Gastroesophageal sphincter (tissue), 4 donors: ENCODE measurements around the gene DPYD. TPM values are rescaled to one million over a fixed set of nuclear protein-coding genes. Genes with fewer than 3 reads are reported as not detected.

Source experiments
- ATAC-seq: fragments of 150-250 bp; one replicate; pipeline ENCODE4 v1.9.1; 2016; ENCODE audit warnings: mild to moderate bottlenecking, moderate library complexity
- H3K27ac ChIP-seq, 4 donors: fragments of 200-600 bp; sonication (generic) in 3 of 4; 1 replicate in 3 of 4; 2 replicates in 1 of 4; pipeline ENCODE4 v1.5.1; 2016 to 2019
- H3K27me3 ChIP-seq: fragments of 200-600 bp; sonication (generic); one replicate; pipeline ENCODE4 v1.5.1; 2019
- H3K36me3 ChIP-seq, 2 donors: fragments of 200-600 bp; sonication (generic); one replicate each; pipeline ENCODE4 v1.5.1; 2019; ENCODE audit warnings: control low read depth in 1 of 2
- H3K4me1 ChIP-seq, 3 donors: fragments of 200-600 bp; sonication (generic); 1 replicate in 2 of 3; 2 replicates in 1 of 3; pipeline ENCODE4 v1.5.1; 2016 to 2019; ENCODE audit warnings: control low read depth in 2 of 3
- H3K4me3 ChIP-seq, 2 donors: fragments of 200-600 bp; sonication (generic); one replicate each; pipeline ENCODE4 v1.5.1; 2019; ENCODE audit warnings: mild to moderate bottlenecking in 1 of 2, moderate library complexity in 1 of 2
- H3K9me3 ChIP-seq, 3 donors: fragments of 200-600 bp; sonication (generic); one replicate each; pipeline ENCODE4 v1.5.1; 2017 to 2019; ENCODE audit warnings: control low read depth in 2 of 3
- CTCF ChIP-seq, 4 experiments: fragments of 200-600 bp in 2 of 4; fragments of 450-650 bp in 2 of 4; sonication (generic) in 1 of 4; IDR thresholded peaks; one replicate each; pipeline ENCODE4 v1.5.1; 2017 to 2019; ENCODE audit warnings: antibody characterized with exemption in 4 of 4, mild to moderate bottlenecking in 2 of 4, moderate library complexity in 2 of 4
- EP300 ChIP-seq: sonication (generic); formaldehyde crosslinking; IDR thresholded peaks from one replicate; pipeline ENCODE4 v1.6.1; 2017; ENCODE audit warnings: antibody characterized with exemption, mild to moderate bottlenecking
- POLR2A ChIP-seq, 2 donors: fragments of 450-650 bp; IDR thresholded peaks; one replicate each; pipeline ENCODE4 v1.6.1; 2017; ENCODE audit warnings: antibody characterized with exemption in 2 of 2, mild to moderate bottlenecking in 2 of 2, moderate library complexity in 1 of 2
- POLR2AphosphoS5 ChIP-seq: sonication (generic); formaldehyde crosslinking; IDR thresholded peaks from one replicate; pipeline ENCODE4 v1.6.1; 2017; ENCODE audit warnings: antibody characterized with exemption
- WGBS, 2 donors: methylation state at CpG; one replicate each; pipeline ENCODE4 v1.1.5; 2018; ENCODE audit warnings: low coverage in 1 of 2; 5-methylcytosine and 5-hydroxymethylcytosine counted together
- total RNA-seq, 4 donors: library from RNA; depleted of rRNA; stranded (reverse); fragments of >200 nt; gene quantifications; one replicate each; pipeline ENCODE4 v1.1.0, GENCODE V29; 2016

Gene DPYD
- total RNA-seq, 4 donors from 2014 or later = 31.2 to 53.0 (median 43.2) TPM

GRCh38 chr1:97412166-97412565 lies 508.7 kb downstream of the DPYD start:
- Histone ChIP-seq H3K36me3 (no peaks in the 10 kb centered on the region), H3K27ac (no peak overlapping the region), H3K4me3 (no peak overlapping the region), H3K9me3 (no peaks in the 10 kb centered on the region), H3K4me1 (no peaks in the 10 kb centered on the region), H3K27me3 (no peaks in the 10 kb centered on the region)
- no peak for TF ChIP-seq POLR2AphosphoS5
- no peak for TF ChIP-seq CTCF (IDR thresholded peaks at IDR 0.05)
- no peak for TF ChIP-seq EP300
- TF ChIP-seq POLR2A (IDR thresholded peaks at IDR 0.05) = no peak
- WGBS, 2 donors = 74 to 80% methylated on average over 4 of the region's 4 CpGs
- ATAC-seq = no peak

GRCh38 chr1:97396463-97396862 lies 524.4 kb downstream of the DPYD start:
- Histone ChIP-seq H3K27ac (no peak overlapping the region), H3K27me3 (no peaks in the 10 kb centered on the region), H3K4me3 (no peak overlapping the region), H3K4me1 (no peaks in the 10 kb centered on the region), H3K9me3 (no peaks in the 10 kb centered on the region), H3K36me3 (no peaks in the 10 kb centered on the region)
- ATAC-seq = no peak
- 84 to 93% methylated on average over 2 to 3 of the region's 3 CpGs for WGBS, 2 donors
- TF ChIP-seq EP300 = no peak
- no peak for TF ChIP-seq POLR2AphosphoS5
- TF ChIP-seq CTCF (IDR thresholded peaks at IDR 0.05) = no peak
- TF ChIP-seq POLR2A (IDR thresholded peaks at IDR 0.05) = no peak

DNA sequence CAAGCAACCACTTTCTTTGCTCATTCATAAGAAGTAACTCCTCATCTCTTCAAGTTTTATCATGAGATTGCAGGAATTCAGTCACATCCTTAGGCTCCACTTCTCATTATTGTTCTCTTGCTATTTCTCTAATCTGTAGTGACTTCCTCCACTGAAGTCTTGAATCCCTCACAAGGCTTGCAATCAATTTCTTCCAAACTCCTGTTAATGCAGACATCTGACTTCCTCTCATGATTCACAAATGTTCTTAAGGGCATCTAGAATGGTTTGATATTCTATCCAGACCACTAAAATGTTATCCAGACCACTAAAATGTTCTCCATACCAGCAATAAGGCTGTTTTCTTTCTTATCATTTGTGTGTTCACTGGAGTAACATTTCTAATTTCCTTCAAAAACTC lies 528.1 kb downstream of the DPYD start:
- no peak overlapping the region for H3K27ac ChIP-seq
- H3K36me3 ChIP-seq = no peaks in the 10 kb centered on the region
- no peaks in the 10 kb centered on the region for H3K4me1 ChIP-seq
- no peak for ATAC-seq
- TF ChIP-seq CTCF (IDR thresholded peaks at IDR 0.05) = no peak
- TF ChIP-seq POLR2AphosphoS5 = no peak
- TF ChIP-seq EP300 = no peak
- TF ChIP-seq POLR2A (IDR thresholded peaks at IDR 0.05) = no peak
- H3K9me3 ChIP-seq = no peaks in the 10 kb centered on the region
- H3K27me3 ChIP-seq = no peaks in the 10 kb centered on the region
- no peak overlapping the region for H3K4me3 ChIP-seq

- WGBS, 2 donors = 86 to 91% methylated on average over 1 to 2 of the region's 2 CpGs
- no peak for ATAC-seq
- TF ChIP-seq CTCF (IDR thresholded peaks at IDR 0.05) = no peak
- TF ChIP-seq POLR2AphosphoS5 = no peak
- TF ChIP-seq EP300 = no peak
- TF ChIP-seq POLR2A (IDR thresholded peaks at IDR 0.05) = no peak
- Histone ChIP-seq H3K36me3 (no peaks in the 10 kb centered on the region), H3K4me1 (peaks cover 0 to 7% (median 0%) of the 10 kb centered on the region in 3 donors), H3K4me3 (no peak overlapping the region), H3K9me3 (no peaks in the 10 kb centered on the region), H3K27me3 (no peaks in the 10 kb centered on the region), H3K27ac (no peak overlapping the region)
Measured at GRCh38 chr1:97385536-97386277, 535.1 kb downstream of the DPYD start.

GRCh38 chr1:97384294-97384968 lies 536.4 kb downstream of the DPYD start:
- Histone ChIP-seq H3K4me3 (no peak overlapping the region), H3K4me1 (peaks cover 0 to 7% (median 0%) of the 10 kb centered on the region in 3 donors), H3K36me3 (no peaks in the 10 kb centered on the region), H3K27ac (no peak overlapping the region), H3K27me3 (no peaks in the 10 kb centered on the region), H3K9me3 (no peaks in the 10 kb centered on the region)
- TF ChIP-seq POLR2AphosphoS5 (no peak), POLR2A (IDR thresholded peaks at IDR 0.05) (no peak), EP300 (no peak), CTCF (IDR thresholded peaks at IDR 0.05) (no peak)
- ATAC-seq = no peak
- 27 to 69% methylated on average over 5 of the region's 5 CpGs for WGBS, 2 donors
